HEK293T (cell line): Measurements from ENCODE around the gene FBRSL1.

Experiments
- BHLHE40 ChIP-seq: fragments of 450-650 bp; IDR thresholded peaks from 2 replicates; pipeline ENCODE4 v1.6.1; 2016; ENCODE audit warnings: mild to moderate bottlenecking, moderate library complexity, borderline replicate concordance
- HDGF ChIP-seq: fragments of 450-650 bp; IDR thresholded peaks from 2 replicates; pipeline ENCODE4 v1.6.1; 2017; ENCODE audit warnings: antibody characterized with exemption, borderline replicate concordance
- LEF1 ChIP-seq: fragments of 450-650 bp; IDR thresholded peaks from 2 replicates; pipeline ENCODE4 v1.6.1; 2017; ENCODE audit warnings: mild to moderate bottlenecking, borderline replicate concordance
- TARDBP ChIP-seq: fragments of 450-650 bp; IDR thresholded peaks from 2 replicates; pipeline ENCODE4 v1.6.1; 2016

DNA sequence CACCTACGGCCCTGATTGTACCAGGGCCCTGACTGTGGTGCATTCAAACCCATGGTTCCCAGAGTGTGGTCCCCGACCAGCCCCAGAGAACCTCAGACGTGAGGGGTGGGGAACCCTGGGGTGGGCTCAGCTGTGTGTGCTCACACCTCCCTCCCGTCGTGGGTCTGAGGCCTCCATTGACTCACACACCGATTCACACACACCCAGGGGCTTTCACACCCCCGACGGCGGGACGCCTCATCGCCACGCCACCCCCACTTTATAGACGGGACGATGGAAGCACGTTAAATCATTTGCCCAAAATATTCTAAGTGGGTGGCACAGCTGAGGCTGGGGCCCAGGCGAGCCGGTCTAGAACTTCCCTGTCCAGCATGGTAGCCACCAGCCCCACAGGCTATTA, 3.4 kb upstream of the FBRSL1 start:
- TF ChIP-seq BHLHE40 (no peak), TARDBP (no peak), LEF1 (no peak), HDGF (no peak)
